Endometrium (tissue), 2 donors: ENCODE data around the gene PGBD4.
A peak's percentile ranks its signal among the peaks of the same experiment; 100 is the strongest.

ENCODE experiments used
- FAIRE-seq: peaks from 2 replicates; lab custom pipeline; 2012; peaks lifted over from hg19 to GRCh38; lab: Jason Lieb, UNC
- donor health status: control.
- donor health status: control.

Gene PGBD4

DNA sequence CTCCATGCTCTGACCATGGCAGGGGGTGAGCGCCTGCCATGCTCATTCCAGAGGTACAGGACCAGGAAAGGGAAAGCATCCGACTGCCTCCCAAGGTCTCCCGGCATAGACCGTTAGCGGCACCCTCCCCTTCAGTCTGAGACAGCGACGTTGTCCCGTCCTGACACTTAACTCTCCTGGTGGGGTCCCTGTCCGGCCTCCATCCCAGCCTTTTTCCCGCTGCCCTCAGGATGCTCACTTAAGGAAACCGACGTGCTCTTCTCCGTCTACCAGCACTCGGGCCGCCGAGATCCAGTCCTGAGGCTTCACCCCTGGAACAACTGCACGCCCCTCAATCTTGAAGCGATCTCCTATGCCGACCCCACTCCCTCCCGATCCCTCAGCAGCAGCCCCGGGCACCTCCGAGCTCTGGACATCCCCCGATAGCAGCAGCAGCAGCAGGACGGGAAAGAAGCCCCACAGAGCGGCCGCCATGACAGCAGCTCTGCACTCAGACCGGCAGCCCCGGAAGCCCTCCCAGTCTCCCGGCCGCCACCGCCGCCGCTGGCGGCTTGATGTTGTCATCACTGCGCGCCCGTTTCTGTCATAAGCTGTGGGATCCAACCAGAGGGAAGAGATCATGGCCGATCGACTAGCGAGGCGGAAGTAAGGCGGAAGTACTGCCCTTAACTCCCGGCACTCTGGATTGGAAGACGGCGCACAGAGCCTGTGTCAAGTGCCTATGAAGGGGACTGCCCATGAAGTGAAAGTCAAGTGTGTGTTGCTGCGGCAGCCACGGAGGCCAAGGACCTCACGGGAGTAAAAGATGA lies at the start of gene PGBD4, which contains the start of gene EMC7:
Gene PGBD4, plus strand, starts transcription at position 718 of the 809 bp plus-strand sequence. CDS start 449 bp downstream, outside the sequence.
Gene EMC7, minus strand, starts transcription at position 497 of the 809 bp plus-strand sequence. Its CDS starts 23 bp downstream, at position 474.
- FAIRE-seq: peak; percentile 94

- no peak for FAIRE-seq
Measured at GRCh38 chr15:34054081-34054707, 47.7 kb upstream of the PGBD4 start.

DNA sequence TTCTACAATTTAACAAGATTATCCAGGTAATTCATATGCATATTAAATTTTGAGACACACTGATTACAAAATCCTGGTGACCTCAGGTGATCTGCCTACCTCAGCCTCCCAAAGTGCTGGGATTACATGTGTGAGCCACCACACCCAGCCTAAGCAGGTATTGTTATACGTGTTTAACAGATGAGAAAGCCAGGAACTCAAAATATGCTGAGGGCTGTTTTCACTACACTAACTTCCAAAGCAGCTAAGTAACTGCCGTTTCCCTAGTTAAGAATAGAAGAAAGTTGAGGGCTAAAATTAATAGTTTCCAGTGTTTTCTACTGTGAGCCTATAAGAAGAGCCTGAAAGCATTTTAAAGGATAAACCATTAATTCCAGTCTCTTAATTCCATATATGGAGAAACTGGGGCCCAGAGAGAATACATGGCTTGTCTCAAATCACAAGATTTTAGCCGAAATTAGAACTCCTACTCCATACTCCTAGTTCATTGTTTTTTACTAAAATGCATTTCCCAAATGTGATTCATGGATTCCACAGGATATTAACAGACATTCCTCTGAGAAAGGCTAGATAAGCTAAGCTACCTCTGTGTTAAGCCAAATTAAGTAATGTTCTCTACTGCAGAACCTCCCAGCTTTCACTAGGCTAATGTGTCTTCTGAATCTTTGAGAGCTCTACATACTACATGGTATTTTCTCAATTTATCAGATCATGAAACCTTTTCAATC lies 45.9 kb upstream of the PGBD4 start:
- no peak for FAIRE-seq

- no peak for FAIRE-seq
Measured at GRCh38 chr15:34056911-34057310, 45.0 kb upstream of the PGBD4 start.

GRCh38 chr15:34059476-34059875 lies 42.4 kb upstream of the PGBD4 start:
- no peak for FAIRE-seq

DNA sequence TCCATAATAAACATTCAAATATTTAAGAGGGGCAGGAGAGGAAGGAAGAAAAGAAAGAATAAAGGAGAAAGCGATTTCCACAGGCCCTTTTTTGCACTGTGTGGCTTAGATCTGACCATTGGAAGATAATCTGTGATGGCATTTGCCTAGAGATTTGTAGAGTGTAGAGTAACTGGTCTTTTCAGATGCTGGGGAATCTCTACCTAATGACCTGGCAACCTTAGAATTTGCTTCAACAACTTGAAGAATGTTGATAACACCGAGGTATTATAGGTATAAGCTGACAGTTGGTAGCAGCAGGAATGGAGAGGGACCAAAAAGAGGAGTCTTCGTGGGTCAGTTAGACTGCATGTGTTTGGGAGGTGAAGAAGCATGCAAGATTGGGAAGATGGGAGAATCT lies 41.9 kb upstream of the PGBD4 start:
- no peak for FAIRE-seq

DNA sequence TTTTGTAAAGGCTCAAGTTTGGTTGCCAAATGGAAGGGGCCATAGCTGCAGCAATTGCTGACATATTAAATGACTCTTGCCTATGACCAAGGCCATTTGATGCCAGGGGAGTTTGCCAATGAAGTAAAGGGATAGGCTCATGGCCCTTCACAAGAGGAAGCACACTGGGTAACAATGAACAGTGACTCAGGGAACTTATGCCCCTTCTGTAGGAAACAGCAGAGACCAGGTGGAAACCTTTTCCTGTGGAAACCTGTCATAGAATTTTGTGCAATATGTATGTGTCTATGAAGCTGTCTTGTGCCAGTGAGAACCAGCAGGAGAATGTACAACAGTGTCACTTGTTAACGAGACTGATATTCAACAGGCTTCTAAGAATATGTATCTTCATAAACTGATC lies 37.4 kb upstream of the PGBD4 start:
- FAIRE-seq: no peak

DNA sequence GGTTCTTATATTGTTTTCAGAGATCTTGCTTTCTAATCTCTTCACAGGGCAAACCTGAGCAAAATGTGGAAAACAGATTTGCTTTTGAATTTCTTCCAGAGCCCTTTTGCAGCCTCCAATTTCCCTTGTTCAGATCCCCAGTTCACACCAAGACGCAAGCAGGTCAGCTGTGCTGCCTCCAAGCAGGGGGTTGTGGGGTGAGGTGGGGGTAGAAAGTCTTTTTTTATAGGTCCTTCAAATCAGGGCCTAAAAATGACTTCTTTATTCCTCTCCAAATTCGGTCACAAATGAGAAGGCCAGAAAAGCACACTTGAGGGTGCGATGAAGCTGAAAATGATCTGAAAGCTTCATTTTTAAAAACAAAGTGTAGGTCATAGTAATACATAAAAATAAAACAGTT lies 36.6 kb upstream of the PGBD4 start:
- no peak for FAIRE-seq

DNA sequence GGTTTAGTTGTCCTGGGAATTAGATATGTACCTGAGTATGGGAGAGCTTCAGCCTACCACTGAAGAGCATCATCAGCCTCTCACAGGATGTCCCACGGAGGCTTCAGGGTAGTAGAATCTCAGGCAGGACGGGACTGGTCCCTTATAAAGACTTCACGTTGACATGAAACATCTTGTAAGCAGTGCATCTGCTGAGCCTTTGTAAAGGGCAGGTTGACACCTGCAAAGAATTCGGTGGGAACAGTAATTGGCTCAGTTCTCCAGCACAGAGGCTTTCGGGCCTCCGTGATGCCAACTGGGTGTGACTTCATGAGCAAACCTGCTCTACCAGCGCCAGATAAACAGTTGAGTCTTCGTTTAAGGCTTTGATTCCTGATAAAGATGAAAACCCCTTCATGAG lies 35.9 kb upstream of the PGBD4 start:
- FAIRE-seq: no peak

DNA sequence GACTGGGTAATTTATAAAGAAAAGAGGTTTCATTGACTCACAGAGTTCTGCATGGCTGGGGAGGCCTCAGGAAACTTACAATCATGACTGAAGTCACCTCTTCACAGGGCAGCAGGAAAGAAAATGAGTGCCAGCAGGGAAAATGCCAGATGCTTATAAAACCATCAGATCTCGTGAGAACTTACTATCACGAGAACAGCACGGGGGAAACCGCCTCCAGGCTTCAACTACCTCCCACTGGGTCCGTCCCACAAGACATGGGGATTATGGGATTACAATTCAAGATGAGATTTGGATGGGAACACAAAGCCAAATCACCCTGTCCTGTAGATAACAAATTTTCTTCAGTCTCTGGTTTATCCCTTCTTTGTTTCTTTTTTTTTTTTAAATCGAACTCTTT lies 31.9 kb upstream of the PGBD4 start:
- FAIRE-seq: no peak

GRCh38 chr15:34076785-34077184 lies 25.1 kb upstream of the PGBD4 start:
- FAIRE-seq: no peak

- no peak for FAIRE-seq
Measured at GRCh38 chr15:34078900-34079299, 23.0 kb upstream of the PGBD4 start.

DNA sequence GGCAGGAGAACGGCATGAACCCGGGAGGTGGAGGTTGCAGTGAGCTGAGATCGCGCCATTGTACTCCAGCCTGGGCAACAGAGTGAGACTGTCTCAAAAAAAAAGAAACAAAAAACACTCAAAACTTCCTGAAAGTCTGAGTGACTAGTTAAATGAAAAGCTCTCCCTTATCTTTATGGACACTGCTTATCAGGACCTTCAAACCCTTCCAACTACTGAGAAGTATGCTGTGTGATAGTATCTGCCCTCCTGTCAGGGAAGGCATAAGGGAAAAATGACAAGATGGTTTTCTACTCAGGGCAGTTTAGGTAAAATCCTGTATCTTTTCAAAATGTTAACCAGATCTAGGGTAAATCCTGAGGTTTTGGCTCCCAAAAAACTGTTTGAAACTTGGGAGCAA lies 22.0 kb upstream of the PGBD4 start:
- FAIRE-seq: no peak

- no peak for FAIRE-seq
Measured at GRCh38 chr15:34084086-34084485, 17.8 kb upstream of the PGBD4 start.

DNA sequence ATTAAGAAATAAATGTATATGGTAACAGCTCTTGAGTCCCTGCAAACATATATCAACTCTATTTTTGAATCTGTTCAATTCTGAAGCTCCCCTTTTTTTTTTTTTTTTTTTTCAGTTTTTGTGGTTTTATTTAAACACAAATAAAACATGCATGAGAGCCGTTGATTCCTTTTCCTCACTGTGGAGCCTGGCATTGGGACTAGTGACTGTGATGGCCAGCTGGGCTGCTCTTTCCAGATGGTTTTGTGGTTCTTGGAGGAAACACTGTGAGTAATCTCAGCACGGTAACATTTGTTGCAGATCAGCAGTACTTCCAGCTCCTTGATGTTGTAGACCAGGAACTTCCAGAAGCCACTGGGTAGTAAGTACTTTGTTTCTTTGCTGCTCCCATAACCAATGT lies 16.1 kb upstream of the PGBD4 start:
- FAIRE-seq: no peak

GRCh38 chr15:34099914-34100313 lies 2.0 kb upstream of the PGBD4 start:
- no peak for FAIRE-seq

GRCh38 chr15:34102175-34102925 lies 467 bp downstream of the PGBD4 start:
- FAIRE-seq: no peak

DNA sequence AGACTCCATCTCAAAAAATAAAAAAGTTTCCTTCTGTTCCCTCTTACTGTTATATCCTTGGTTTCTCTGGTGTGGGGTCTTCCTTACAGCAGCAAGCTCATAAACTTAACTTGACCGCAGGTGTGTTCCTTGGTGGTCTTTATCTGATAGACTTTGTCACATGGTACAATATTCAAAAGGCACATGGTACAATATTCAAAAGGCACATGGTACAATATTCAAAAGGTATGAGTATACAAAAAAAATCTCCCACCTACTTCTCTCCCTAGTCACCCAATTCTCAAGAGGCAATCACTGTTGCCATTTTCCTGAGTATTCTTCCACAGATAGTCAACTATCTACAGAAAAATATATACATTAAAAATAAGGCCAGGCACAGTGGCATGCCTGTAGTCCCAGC lies 4.5 kb downstream of the PGBD4 start:
- no peak for FAIRE-seq

- FAIRE-seq: no peak
Measured at GRCh38 chr15:34107315-34107714, 5.4 kb downstream of the PGBD4 start.

- no peak for FAIRE-seq
Measured at GRCh38 chr15:34109797-34110663, 8.1 kb downstream of the PGBD4 start.

DNA sequence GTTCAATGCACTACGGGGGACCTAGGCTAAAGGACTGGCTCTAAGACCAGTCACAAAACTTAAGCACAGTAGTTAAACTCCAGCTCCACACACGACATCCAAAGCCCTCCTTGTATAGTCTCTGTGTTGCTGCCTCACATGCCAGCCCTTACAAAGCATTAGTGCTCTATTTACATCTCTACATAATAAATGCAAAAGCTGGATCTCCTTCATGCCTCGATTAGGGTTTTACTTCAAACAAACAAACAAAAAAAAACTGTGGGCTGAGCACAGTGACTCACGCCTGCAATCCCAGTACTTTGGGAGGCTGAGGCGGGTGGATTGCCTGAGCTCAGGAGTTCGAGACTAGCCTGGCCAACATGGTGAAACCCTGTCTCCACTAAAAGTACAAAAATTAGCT lies 9.6 kb downstream of the PGBD4 start:
- no peak for FAIRE-seq
